GM12892 (cell line): ENCODE measurements around the gene HSPA12B.

Experiments used
- POLR2A ChIP-seq: IDR thresholded peaks from 2 replicates; pipeline ENCODE4 v1.6.1; 2011; ENCODE audit warnings: low read depth, low read length, control low read depth
- POLR2AphosphoS5 ChIP-seq: IDR thresholded peaks from 2 replicates; pipeline ENCODE4 v1.6.1; 2011; ENCODE audit warnings: low read depth, low read length, control low read depth
- TAF1 ChIP-seq: IDR thresholded peaks from 2 replicates; pipeline ENCODE4 v1.6.1; 2011; ENCODE audit warnings: low read depth, mild to moderate bottlenecking, control low read depth, low read length, borderline replicate concordance

DNA sequence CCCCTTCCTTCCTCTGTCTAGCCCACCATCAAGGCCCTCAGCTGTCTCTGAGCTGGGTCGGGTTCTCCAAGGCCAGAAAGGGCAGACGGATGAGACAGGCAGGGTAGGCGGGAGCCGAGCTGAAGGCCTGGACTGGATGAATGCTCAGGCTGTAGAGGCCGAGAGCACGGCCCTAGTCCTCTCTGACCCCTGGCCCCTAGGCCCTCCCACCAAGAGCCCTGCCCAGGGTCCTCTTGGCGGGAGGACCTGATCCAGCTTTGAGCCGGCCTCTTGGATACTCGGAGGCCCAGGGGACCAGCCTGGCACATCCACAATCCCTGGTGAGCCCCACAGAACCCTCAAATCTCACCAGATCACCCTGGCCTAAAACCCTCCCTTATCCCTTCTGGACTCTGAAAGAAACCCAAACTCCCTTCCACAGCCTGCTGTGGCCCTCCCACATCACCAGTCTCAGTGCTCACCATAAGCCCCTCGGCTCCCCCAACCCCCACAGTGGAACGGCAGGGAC lies 26.9 kb downstream of the HSPA12B start:
- no peak for TF ChIP-seq POLR2A
- TF ChIP-seq TAF1, result no peak
- no peak for TF ChIP-seq POLR2AphosphoS5
